ENCODE results near the gene VCL.

- TF ChIP-seq POLR2AphosphoS5 (IDR thresholded peaks at IDR 0.05; ENCODE audit: borderline replicate concordance, low read depth, low read length) (no peak), EZH2 (IDR thresholded peaks at IDR 0.05) (no peak), FOXP2 (optimal IDR thresholded peaks at IDR 0.05; ENCODE audit: control extremely low read depth, extremely low read length, insufficient read depth) (no peak)
Measured at GRCh38 chr10:74113546-74113945, 115.6 kb downstream of the VCL start.

Measured in SK-N-MC (cell line).